Keratinocyte (primary cell): ENCODE data around the gene SHPK. TPM values are rescaled to one million over a fixed set of nuclear protein-coding genes. Genes with fewer than 3 reads are reported as not detected.

ENCODE experiments used
- DNase-seq: peaks from one replicate; pipeline ENCODE4 v3.0.0-alpha.2; 2011; ENCODE audit warnings: low read depth, missing footprints, low spot score
- FAIRE-seq: peaks from 2 replicates; lab custom pipeline; 2011; peaks lifted over from hg19 to GRCh38; lab: Jason Lieb, UNC
- H2AFZ ChIP-seq: 2 replicates; pipeline ENCODE4 v1.6.0; 2012; ENCODE audit warnings: low read length, control low read depth, inconsistent platforms; ENCODE audit not compliant: control insufficient read depth
- H3K27ac ChIP-seq: 2 replicates; pipeline ENCODE4 v1.5.1; 2011; ENCODE audit warnings: low read length; ENCODE audit not compliant: control insufficient read depth, insufficient read depth
- H3K27me3 ChIP-seq: 3 replicates; pipeline ENCODE4 v1.6.0; 2011; ENCODE audit warnings: low read length; ENCODE audit not compliant: control insufficient read depth, insufficient read depth; ENCODE audit errors: extremely low read depth
- H3K36me3 ChIP-seq, 2 experiments: 2 replicates in 1 of 2; 3 replicates in 1 of 2; pipeline ENCODE4 v1.5.1; 2011; ENCODE audit warnings: low read length in 2 of 2, mild to moderate bottlenecking in 1 of 2; ENCODE audit not compliant: control insufficient read depth in 2 of 2, insufficient read depth in 2 of 2; ENCODE audit errors: extremely low read depth in 1 of 2
- H3K4me1 ChIP-seq: 3 replicates; pipeline ENCODE4 v1.5.1; 2011; ENCODE audit warnings: low read length; ENCODE audit not compliant: control insufficient read depth, insufficient read depth; ENCODE audit errors: extremely low read depth
- H3K4me2 ChIP-seq: 3 replicates; pipeline ENCODE4 v1.6.0; 2011; ENCODE audit warnings: low read depth, low read length; ENCODE audit not compliant: control insufficient read depth, insufficient read depth; ENCODE audit errors: extremely low read depth
- H3K4me3 ChIP-seq, 3 experiments: fragments of 200-600 bp in 1 of 3; sonication (generic) in 1 of 3; 2 replicates in 2 of 3; 3 replicates in 1 of 3; pipeline ENCODE4 v1.5.1; 2011 to 2016; ENCODE audit warnings: low read length in 3 of 3, mild to moderate bottlenecking in 3 of 3, control low read depth in 2 of 3, inconsistent platforms in 1 of 3, low read depth in 1 of 3, mixed read lengths in 1 of 3, mixed run types in 1 of 3, moderate library complexity in 1 of 3; ENCODE audit not compliant: control insufficient read depth in 2 of 3, insufficient read depth in 2 of 3; ENCODE audit errors: extremely low read depth in 1 of 3
- H3K79me2 ChIP-seq: 2 replicates; pipeline ENCODE4 v1.6.0; 2012; ENCODE audit warnings: low read length; ENCODE audit not compliant: control insufficient read depth, insufficient read depth
- H3K9ac ChIP-seq: 3 replicates; pipeline ENCODE4 v1.6.0; 2011; ENCODE audit warnings: low read length; ENCODE audit not compliant: control insufficient read depth, insufficient read depth; ENCODE audit errors: extremely low read depth
- H3K9me1 ChIP-seq: 3 replicates; pipeline ENCODE4 v1.6.0; 2011; ENCODE audit warnings: low read length; ENCODE audit not compliant: control insufficient read depth, insufficient read depth; ENCODE audit errors: extremely low read depth
- H3K9me3 ChIP-seq: 2 replicates; pipeline ENCODE4 v1.5.1; 2012; ENCODE audit warnings: low read depth, low read length; ENCODE audit not compliant: control insufficient read depth
- H4K20me1 ChIP-seq: 3 replicates; pipeline ENCODE4 v1.6.0; 2011; ENCODE audit warnings: low read length; ENCODE audit not compliant: control insufficient read depth, insufficient read depth; ENCODE audit errors: extremely low read depth
- CTCF ChIP-seq, 3 experiments: IDR thresholded peaks in 1 of 3; conservative IDR thresholded peaks in 1 of 3; optimal IDR thresholded peaks in 1 of 3; 2 replicates in 2 of 3; 3 replicates in 1 of 3; pipeline versions ENCODE3 to v1.5.1; 2011; ENCODE audit warnings: low read length in 3 of 3, mild to moderate bottlenecking in 3 of 3, moderate library complexity in 2 of 3, control low read depth in 1 of 3, inconsistent platforms in 1 of 3; ENCODE audit not compliant: insufficient read depth in 2 of 3; ENCODE audit errors: extremely low read depth in 1 of 3
- EZH2 ChIP-seq: IDR thresholded peaks from one replicate; pipeline ENCODE4 v1.6.1; 2012; ENCODE audit warnings: inconsistent platforms, mild to moderate bottlenecking, low read length, moderate library complexity
- dilution Hi-C: fragments of 300-500 bp; cut with MboI; formaldehyde crosslinking; loops from one replicate; pipeline ENCODE4 v1.7.0; 2020; ENCODE audit warnings: low sequenced_read_pairs; ENCODE audit not compliant: extremely low pct_ligation_motif_present
- polyA plus RNA-seq, 5 experiments: library from polyadenylated mRNA; depleted of rRNA in 3 of 5; stranded (reverse) in 3 of 5; stranded (forward) in 1 of 5; unstranded in 1 of 5; fragments of >200 nt; gene quantifications; 1 replicate in 1 of 5; 2 replicates in 3 of 5; 3 replicates in 1 of 5; pipeline versions ENCODE4 v1.2.1 to v1.2.3, GENCODE V29; 2011 to 2012; ENCODE audit warnings: missing spikeins in 2 of 5, low read depth in 1 of 5, low replicate concordance in 1 of 5

The SHPK gene
- polyA plus RNA-seq, 1 donor (not counting 4 experiments of a cell fraction or from before 2014, with no cell fraction given): 9.2 TPM

GRCh38 chr17:3630781-3631180 lies 5.3 kb downstream of the SHPK start:
- dilution Hi-C loops: no loop called here
- no peak for FAIRE-seq
- no peaks in the 10 kb centered on the region for H3K9me1 ChIP-seq
- H3K9ac ChIP-seq: no peak overlapping the region
- no peak overlapping the region for H2AFZ ChIP-seq
- H3K27ac ChIP-seq: no peak overlapping the region
- no peaks in the 10 kb centered on the region for H4K20me1 ChIP-seq
- no peak overlapping the region for H3K4me3 ChIP-seq
- H3K4me1 ChIP-seq: no peaks in the 10 kb centered on the region
- H3K36me3 ChIP-seq: peaks cover 8 to 14% of the 10 kb centered on the region in 2 experiments
- H3K9me3 ChIP-seq: no peaks in the 10 kb centered on the region
- no peak overlapping the region for H3K4me2 ChIP-seq
- no peak for DNase-seq
- no peak for TF ChIP-seq CTCF (optimal IDR thresholded peaks at IDR 0.05 in 1 of 3, IDR thresholded peaks at IDR 0.05 in 1 of 3, conservative IDR thresholded peaks at IDR 0.05 in 1 of 3; ENCODE audit: extremely low read depth in 1 of 3, insufficient read depth in 2 of 3, low read length in 3 of 3)
- no peak for TF ChIP-seq EZH2
- no peaks in the 10 kb centered on the region for H3K27me3 ChIP-seq
- peaks cover 12% of the 10 kb centered on the region for H3K79me2 ChIP-seq

GRCh38 chr17:3627769-3628167 lies 8.3 kb downstream of the SHPK start:
- DNase-seq (no peak), FAIRE-seq (no peak)
- Histone ChIP-seq H2AFZ (no peak overlapping the region), H3K36me3 (peaks cover 18 to 19% of the 10 kb centered on the region in 2 experiments), H3K4me3 (no peak overlapping the region), H3K9ac (no peak overlapping the region), H3K4me1 (no peaks in the 10 kb centered on the region), H3K79me2 (peaks cover 2% of the 10 kb centered on the region), H3K9me3 (no peaks in the 10 kb centered on the region), H4K20me1 (no peaks in the 10 kb centered on the region), H3K27ac (no peak overlapping the region), H3K9me1 (no peaks in the 10 kb centered on the region), H3K27me3 (no peaks in the 10 kb centered on the region), H3K4me2 (no peak overlapping the region)
- no peak for TF ChIP-seq CTCF (optimal IDR thresholded peaks at IDR 0.05 in 1 of 3, IDR thresholded peaks at IDR 0.05 in 1 of 3, conservative IDR thresholded peaks at IDR 0.05 in 1 of 3; ENCODE audit: extremely low read depth in 1 of 3, insufficient read depth in 2 of 3, low read length in 3 of 3)
- TF ChIP-seq EZH2: no peak
- dilution Hi-C loops: no loop called here
